Adrenal gland (tissue), 5 donors: ENCODE results near the gene LAMA2.

Source experiments
- POLR2A ChIP-seq, 2 donors: fragments of 450-650 bp; IDR thresholded peaks; one replicate each; pipeline ENCODE4 v1.6.1; 2017; ENCODE audit warnings: antibody characterized with exemption in 2 of 2, mild to moderate bottlenecking in 2 of 2, moderate library complexity in 1 of 2
- TF ChIP-seq, protein P1 (sequence below), 6 experiments: fragments of 450-650 bp in 4 of 6; fragments of 200-600 bp in 2 of 6; sonication (generic) in 1 of 6; IDR thresholded peaks; 1 replicate in 5 of 6; 2 replicates in 1 of 6; pipeline versions ENCODE4 v1.5.1 to v1.8.0; 2016 to 2021; ENCODE audit warnings: antibody characterized with exemption in 6 of 6, mild to moderate bottlenecking in 2 of 6, moderate library complexity in 1 of 6
- donor health status: DM: no; HTN: no; CAD: no.

DNA sequence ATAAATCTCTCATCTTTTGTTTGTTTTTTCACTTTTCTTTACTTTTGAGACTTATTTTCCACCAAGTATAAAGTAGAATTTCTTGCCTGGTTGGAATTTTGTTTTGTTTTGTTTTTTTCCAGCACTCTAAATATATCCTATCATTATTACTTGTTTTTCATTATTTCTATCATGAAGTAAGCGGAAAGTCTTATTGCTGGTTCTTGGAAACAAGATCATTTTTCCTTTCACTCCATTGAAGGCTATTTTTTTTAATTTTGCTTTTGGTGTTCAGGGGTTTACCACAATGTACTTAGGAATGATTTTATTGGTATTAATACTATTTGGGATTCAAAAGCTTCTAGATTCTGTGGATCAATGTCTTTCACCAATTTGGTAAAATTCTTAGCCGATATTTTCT is 190.1 kb downstream of the LAMA2 start:
- TF ChIP-seq, protein P1, sequence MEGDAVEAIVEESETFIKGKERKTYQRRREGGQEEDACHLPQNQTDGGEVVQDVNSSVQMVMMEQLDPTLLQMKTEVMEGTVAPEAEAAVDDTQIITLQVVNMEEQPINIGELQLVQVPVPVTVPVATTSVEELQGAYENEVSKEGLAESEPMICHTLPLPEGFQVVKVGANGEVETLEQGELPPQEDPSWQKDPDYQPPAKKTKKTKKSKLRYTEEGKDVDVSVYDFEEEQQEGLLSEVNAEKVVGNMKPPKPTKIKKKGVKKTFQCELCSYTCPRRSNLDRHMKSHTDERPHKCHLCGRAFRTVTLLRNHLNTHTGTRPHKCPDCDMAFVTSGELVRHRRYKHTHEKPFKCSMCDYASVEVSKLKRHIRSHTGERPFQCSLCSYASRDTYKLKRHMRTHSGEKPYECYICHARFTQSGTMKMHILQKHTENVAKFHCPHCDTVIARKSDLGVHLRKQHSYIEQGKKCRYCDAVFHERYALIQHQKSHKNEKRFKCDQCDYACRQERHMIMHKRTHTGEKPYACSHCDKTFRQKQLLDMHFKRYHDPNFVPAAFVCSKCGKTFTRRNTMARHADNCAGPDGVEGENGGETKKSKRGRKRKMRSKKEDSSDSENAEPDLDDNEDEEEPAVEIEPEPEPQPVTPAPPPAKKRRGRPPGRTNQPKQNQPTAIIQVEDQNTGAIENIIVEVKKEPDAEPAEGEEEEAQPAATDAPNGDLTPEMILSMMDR (IDR thresholded peaks at IDR 0.05), result no peak
- no peak for TF ChIP-seq POLR2A (IDR thresholded peaks at IDR 0.05)
